ENCODE data around the gene TEC. TPM values are rescaled to one million over a fixed set of nuclear protein-coding genes. Genes with fewer than 3 reads are reported as not detected.

TEC gene
- total and polyA plus RNA-seq, 9 of the 15 experiments (the other 6 are each of a cell fraction or from before 2014, with no cell fraction given), result 5.3 to 14.7 (median 8.8) TPM

GRCh38 chr4:48126621-48127020 is 143.0 kb downstream of the TEC start (continued):
- TF ChIP-seq ZNF609 (CRISPR knock-in tag; IDR thresholded peaks at IDR 0.05; ENCODE audit: borderline replicate concordance) (no peak), SNAPC5 (CRISPR knock-in tag; IDR thresholded peaks at IDR 0.05) (no peak), PATZ1 (CRISPR knock-in tag; IDR thresholded peaks at IDR 0.05; ENCODE audit: borderline replicate concordance) (no peak), MYC (IDR thresholded peaks at IDR 0.05; ENCODE audit: low read depth, low read length) (no peak), MYC (CRISPR knock-in tag; IDR thresholded peaks at IDR 0.05; ENCODE audit: borderline replicate concordance, low read depth) (no peak), BCOR (IDR thresholded peaks at IDR 0.05) (no peak; the same call in 1 of the 2 replicates), REST (IDR thresholded peaks at IDR 0.05; ENCODE audit: borderline replicate concordance) (peak; percentile 11; the same call in 1 of the 2 replicates), REST (CRISPR knock-in tag; IDR thresholded peaks at IDR 0.05; ENCODE audit: low read depth) (no peak), MIER1 (IDR thresholded peaks at IDR 0.05; ENCODE audit: low read depth) (no peak), RB1 (IDR thresholded peaks at IDR 0.05; ENCODE audit: low read depth) (no peak), ZNF165 (CRISPR knock-in tag; IDR thresholded peaks at IDR 0.05; ENCODE audit: borderline replicate concordance) (no peak), ZNF778 (CRISPR knock-in tag; IDR thresholded peaks at IDR 0.05) (no peak), MAZ (CRISPR knock-in tag; conservative IDR thresholded peaks at IDR 0.05 in 1 of 2, IDR thresholded peaks at IDR 0.05 in 1 of 2) (peak in 1 of 2 experiments; percentile 49; a peak in 2 of 4 replicates), FUS (optimal IDR thresholded peaks at IDR 0.05; ENCODE audit: low read depth, low read length) (no peak)

All from K562 (cell line).